Measurements from ENCODE around the gene CFAP20. TPM values are rescaled to one million over a fixed set of nuclear protein-coding genes. Genes with fewer than 3 reads are reported as not detected.

Gene CFAP20
- total RNA-seq, 4 donors from 2014 or later = 6.6 to 26.5 (median 21.4) TPM

DNA sequence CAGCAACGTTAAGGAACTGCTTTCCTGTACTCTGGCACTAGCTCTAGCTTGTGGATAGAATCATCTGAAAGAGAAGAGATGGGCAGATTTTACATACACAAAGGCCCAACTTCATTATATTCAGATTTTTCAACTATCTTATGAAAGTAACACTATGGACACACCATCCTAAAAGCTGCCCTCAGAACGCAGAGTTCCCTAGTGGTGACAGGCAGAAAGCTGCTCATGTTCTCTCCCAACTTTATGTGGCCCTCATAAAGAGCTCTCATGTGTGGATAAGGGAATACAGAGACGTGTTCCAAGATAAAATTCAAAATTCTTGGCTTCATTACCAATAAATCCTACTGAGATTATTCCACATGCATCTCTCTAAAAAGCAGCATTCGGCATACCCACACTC is 1.5 kb downstream of the CFAP20 start:
- Histone ChIP-seq H3K27me3 (no peaks in the 10 kb centered on the region), H3K4me1 (peaks cover 32 to 49% (median 34%) of the 10 kb centered on the region in 4 donors), H3K27ac (peak overlapping the region; percentile 90 to 96 (median 92)), H3K36me3 (no peaks in the 10 kb centered on the region), H3K9me3 (no peaks in the 10 kb centered on the region), H3K4me3 (peak overlapping the region in 1 of 4 donors; percentile 86)
- in situ Hi-C loops (cut with MboI; ENCODE audit: low pct_ligation_motif_present in 1 of 4, low pct_unique_long_range_greater_than_20kb in 1 of 4, low sequenced_read_pairs in 3 of 4) = loop anchor here in 3 of 4 donors (5.0 to 10.0 kb wide), 3 partner anchors 103 to 113 kb away; partner anchors contain the start of gene MMP15 (in 1 of the 3)
- WGBS, 2 donors (ENCODE audit: low coverage in 1 of 2) = 19 to 20% methylated on average over 3 to 4 of the region's 4 CpGs
- intact Hi-C loops (cut with DNase I; ENCODE audit: low total_unique reads) = loop anchor here (5.0 kb wide), 1 partner anchor 70 kb away; the partner anchor contains the start of gene CSNK2A2
- TF ChIP-seq POLR2AphosphoS5 (IDR thresholded peaks at IDR 0.05) = no peak
- TF ChIP-seq, protein P1, sequence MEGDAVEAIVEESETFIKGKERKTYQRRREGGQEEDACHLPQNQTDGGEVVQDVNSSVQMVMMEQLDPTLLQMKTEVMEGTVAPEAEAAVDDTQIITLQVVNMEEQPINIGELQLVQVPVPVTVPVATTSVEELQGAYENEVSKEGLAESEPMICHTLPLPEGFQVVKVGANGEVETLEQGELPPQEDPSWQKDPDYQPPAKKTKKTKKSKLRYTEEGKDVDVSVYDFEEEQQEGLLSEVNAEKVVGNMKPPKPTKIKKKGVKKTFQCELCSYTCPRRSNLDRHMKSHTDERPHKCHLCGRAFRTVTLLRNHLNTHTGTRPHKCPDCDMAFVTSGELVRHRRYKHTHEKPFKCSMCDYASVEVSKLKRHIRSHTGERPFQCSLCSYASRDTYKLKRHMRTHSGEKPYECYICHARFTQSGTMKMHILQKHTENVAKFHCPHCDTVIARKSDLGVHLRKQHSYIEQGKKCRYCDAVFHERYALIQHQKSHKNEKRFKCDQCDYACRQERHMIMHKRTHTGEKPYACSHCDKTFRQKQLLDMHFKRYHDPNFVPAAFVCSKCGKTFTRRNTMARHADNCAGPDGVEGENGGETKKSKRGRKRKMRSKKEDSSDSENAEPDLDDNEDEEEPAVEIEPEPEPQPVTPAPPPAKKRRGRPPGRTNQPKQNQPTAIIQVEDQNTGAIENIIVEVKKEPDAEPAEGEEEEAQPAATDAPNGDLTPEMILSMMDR (IDR thresholded peaks at IDR 0.05) = peak in 4 of 5 experiments; percentile 20 to 37 (median 27)
- TF ChIP-seq EP300 (IDR thresholded peaks at IDR 0.05; ENCODE audit: low read depth) = no peak
- no peak for TF ChIP-seq POLR2A (IDR thresholded peaks at IDR 0.05)
- DNase-seq = no peak

DNA sequence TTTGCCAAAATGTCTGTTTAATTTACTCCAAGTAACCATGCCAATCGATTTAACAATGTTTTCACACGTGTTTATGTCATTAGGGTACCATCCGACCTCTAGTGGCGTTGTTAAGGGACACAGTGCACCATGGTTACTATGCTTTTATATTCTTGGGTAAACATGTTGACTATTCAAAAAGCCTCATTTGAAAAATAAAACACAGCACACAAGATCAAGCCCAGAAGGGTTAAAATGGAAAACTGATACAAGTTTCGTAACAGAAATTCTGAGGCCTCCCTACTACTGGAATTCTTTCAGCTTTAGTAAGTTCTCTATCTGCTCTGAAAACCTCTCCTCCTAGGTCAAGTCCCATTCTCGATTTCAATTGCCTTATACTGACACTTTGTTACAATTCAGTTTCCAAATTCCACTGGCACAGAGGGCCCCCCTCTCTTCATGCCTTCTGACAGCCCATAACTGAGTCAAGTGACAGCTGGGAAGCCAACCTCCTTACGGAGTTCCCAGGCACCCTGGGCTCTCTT is 2.1 kb downstream of the CFAP20 start:
- intact Hi-C loops (cut with DNase I; ENCODE audit: low total_unique reads) = loop anchor here (5.0 kb wide), 1 partner anchor 70 kb away; the partner anchor contains the start of gene CSNK2A2
- Histone ChIP-seq H3K4me3 (peak overlapping the region in 1 of 4 donors; percentile 86), H3K27me3 (no peaks in the 10 kb centered on the region), H3K27ac (peak overlapping the region; percentile 90 to 96 (median 92)), H3K4me1 (peaks cover 34 to 54% (median 38%) of the 10 kb centered on the region in 4 donors), H3K36me3 (no peaks in the 10 kb centered on the region), H3K9me3 (no peaks in the 10 kb centered on the region)
- TF ChIP-seq, protein P1 (IDR thresholded peaks at IDR 0.05) = peak in 4 of 5 experiments; percentile 27 to 36 (median 30)
- no peak for TF ChIP-seq POLR2AphosphoS5 (IDR thresholded peaks at IDR 0.05)
- in situ Hi-C loops (cut with MboI; ENCODE audit: low pct_ligation_motif_present in 1 of 4, low pct_unique_long_range_greater_than_20kb in 1 of 4, low sequenced_read_pairs in 3 of 4) = loop anchor here in 3 of 4 donors (5.0 to 10.0 kb wide), 3 partner anchors 102 to 112 kb away; partner anchors contain the start of gene MMP15 (in 1 of the 3)
- 10 to 13% methylated on average over 6 to 7 of the region's 7 CpGs for WGBS, 2 donors (ENCODE audit: low coverage in 1 of 2)
- DNase-seq = no peak

DNA sequence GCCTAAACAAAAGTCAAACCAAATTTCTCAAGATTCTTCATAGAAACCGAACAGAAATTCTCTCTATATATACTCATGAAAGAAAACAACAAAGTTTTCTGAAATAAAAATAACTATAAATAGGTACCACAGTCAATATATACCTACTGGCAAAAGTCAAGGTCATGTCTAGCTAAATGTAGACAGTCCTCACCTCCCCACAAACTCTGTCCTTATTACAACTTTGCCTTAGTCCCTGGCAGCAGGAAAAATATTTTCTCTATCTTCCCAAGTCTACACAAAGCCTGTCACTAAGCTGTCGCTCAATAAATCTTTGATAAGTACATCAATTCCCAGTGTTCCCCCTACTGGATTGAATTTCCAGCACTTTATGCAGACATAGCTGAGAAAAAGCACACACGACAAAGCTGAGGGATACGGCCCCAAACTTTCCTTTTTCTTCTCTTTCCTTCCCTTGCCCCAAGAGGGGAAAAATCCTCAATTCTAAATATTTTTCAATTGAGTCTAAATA is 2.7 kb downstream of the CFAP20 start:
- DNase-seq = no peak
- WGBS, 2 donors (ENCODE audit: low coverage in 1 of 2) = 58 to 67% methylated on average over 2 to 4 of the region's 4 CpGs
- Histone ChIP-seq H3K4me1 (peaks cover 40 to 60% (median 44%) of the 10 kb centered on the region in 4 donors), H3K4me3 (no peak overlapping the region), H3K36me3 (no peaks in the 10 kb centered on the region), H3K9me3 (no peaks in the 10 kb centered on the region), H3K27me3 (no peaks in the 10 kb centered on the region), H3K27ac (peak overlapping the region; percentile 90 to 96 (median 92))
- TF ChIP-seq EP300 (IDR thresholded peaks at IDR 0.05; ENCODE audit: low read depth) (no peak), POLR2A (IDR thresholded peaks at IDR 0.05) (no peak), POLR2AphosphoS5 (IDR thresholded peaks at IDR 0.05) (no peak)
- TF ChIP-seq, protein P1 (IDR thresholded peaks at IDR 0.05) = no peak
- in situ Hi-C loops (cut with MboI; ENCODE audit: low pct_ligation_motif_present in 1 of 4, low pct_unique_long_range_greater_than_20kb in 1 of 4, low sequenced_read_pairs in 3 of 4) = loop anchor here in 3 of 4 donors (5.0 to 10.0 kb wide), 3 partner anchors 102 to 112 kb away; partner anchors contain the start of gene MMP15 (in 1 of the 3)
- intact Hi-C loops (cut with DNase I; ENCODE audit: low total_unique reads) = loop anchor here (5.0 kb wide), 1 partner anchor 71 kb away; the partner anchor contains the start of gene CSNK2A2

DNA sequence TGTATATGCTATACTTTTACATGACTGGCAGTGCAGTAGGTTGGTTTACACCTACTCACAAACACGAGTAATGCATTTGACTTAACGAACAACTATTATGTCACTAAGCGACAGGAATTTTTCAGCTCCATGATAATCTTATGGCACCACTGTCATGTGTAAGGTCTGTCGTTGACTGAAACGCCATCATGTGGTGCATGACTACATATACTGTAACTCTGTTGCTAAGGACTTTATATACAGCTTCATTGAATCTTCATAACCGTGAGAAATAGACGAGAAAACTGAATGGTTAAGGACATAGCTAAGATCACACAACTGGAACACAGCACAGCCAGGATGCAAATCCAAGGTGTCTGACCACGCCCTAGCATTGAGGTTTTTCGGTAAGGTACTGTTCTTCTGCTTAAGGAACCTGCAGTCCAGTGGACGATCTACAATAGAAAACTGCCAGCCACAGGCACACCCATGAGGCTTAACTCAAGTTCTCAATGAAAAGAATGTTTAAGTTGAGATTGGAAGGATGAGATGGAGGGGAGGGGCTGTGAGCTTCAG is 3.3 kb downstream of the CFAP20 start:
- no peaks in the 10 kb centered on the region for H3K27me3 ChIP-seq
- WGBS, 2 donors (ENCODE audit: low coverage in 1 of 2) = 73 to 74% methylated on average over 10 of the region's 10 CpGs
- no peak for DNase-seq
- no peaks in the 10 kb centered on the region for H3K9me3 ChIP-seq
- no peak overlapping the region for H3K4me3 ChIP-seq
- no peaks in the 10 kb centered on the region for H3K36me3 ChIP-seq
- peaks cover 47 to 67% (median 51%) of the 10 kb centered on the region in 4 donors for H3K4me1 ChIP-seq
- intact Hi-C loops (cut with DNase I; ENCODE audit: low total_unique reads) = loop anchor here (5.0 kb wide), 1 partner anchor 71 kb away; the partner anchor contains the start of gene CSNK2A2
- H3K27ac ChIP-seq = peak overlapping the region; percentile 90 to 96 (median 92)
- in situ Hi-C loops (cut with MboI; ENCODE audit: low pct_ligation_motif_present in 1 of 4, low pct_unique_long_range_greater_than_20kb in 1 of 4, low sequenced_read_pairs in 3 of 4) = loop anchor here in 3 of 4 donors (5.0 to 10.0 kb wide), 3 partner anchors 101 to 111 kb away; partner anchors contain the start of gene MMP15 (in 1 of the 3)
- TF ChIP-seq, protein P1 (IDR thresholded peaks at IDR 0.05) = no peak
- TF ChIP-seq EP300 (IDR thresholded peaks at IDR 0.05; ENCODE audit: low read depth) (no peak), POLR2A (IDR thresholded peaks at IDR 0.05) (no peak), POLR2AphosphoS5 (IDR thresholded peaks at IDR 0.05) (no peak)
